Panc1 (cell line): ENCODE measurements around the gene RALGAPA1. TPM values are rescaled to one million over a fixed set of nuclear protein-coding genes. Genes with fewer than 3 reads are reported as not detected.
"Not testable (repeated sequence)": the region's sequence is repeated elsewhere in the genome, so short reads cannot be mapped to it uniquely, and the experiment has no call there.

Experiments
- ATAC-seq: fragments of 200-7000 bp; cut with Tn5 transposase; 2 replicates; pipeline ENCODE4 v1.9.1; 2020; ENCODE audit warnings: mild to moderate bottlenecking, moderate library complexity
- BruUV-seq: library from RNA; stranded (reverse); fragments of 400-500 nt; replicated peaks from 2 replicates; lab custom pipeline; 2021; lab: Mats Ljungman, UMichigan
- CTCF ChIA-PET: fragments of 300-600 bp; sonication (Branson Sonifier 250); formaldehyde crosslinking; loops from one replicate; lab custom pipeline; 2022; ENCODE audit warnings: antibody characterized with exemption; lab: Charles Lee
- POLR2A ChIA-PET: fragments of 300-600 bp; sonication (Branson Sonifier 250); formaldehyde crosslinking; loops from one replicate; lab custom pipeline; 2022; ENCODE audit warnings: antibody characterized with exemption; lab: Charles Lee
- DNase-seq: peaks from one replicate; pipeline ENCODE4 v3.0.0-alpha.2; 2010; ENCODE audit warnings: low read depth, low spot score
- H3K27ac ChIP-seq: 2 replicates; pipeline ENCODE4 v1.5.1; 2011; ENCODE audit warnings: mild to moderate bottlenecking, low read length, inconsistent platforms
- H3K27me3 ChIP-seq: fragments of 200-500 bp; sonication (Bioruptor generic); 2 replicates; pipeline ENCODE4 v1.6.0; 2014; ENCODE audit warnings: low read length, inconsistent platforms; ENCODE audit not compliant: control insufficient read depth, insufficient read depth
- H3K36me3 ChIP-seq: fragments of 200-500 bp; sonication (Bioruptor generic); 2 replicates; pipeline ENCODE4 v1.5.1; 2014; ENCODE audit warnings: inconsistent platforms, mild to moderate bottlenecking, low read length, moderate library complexity; ENCODE audit not compliant: control insufficient read depth, insufficient read depth
- H3K4me1 ChIP-seq: 2 replicates; pipeline ENCODE4 v1.5.1; 2011; ENCODE audit warnings: inconsistent platforms, mild to moderate bottlenecking, low read length, moderate library complexity; ENCODE audit not compliant: control insufficient read depth, insufficient read depth
- H3K4me3 ChIP-seq, 2 experiments: 2 replicates each; pipeline ENCODE4 v1.5.1; 2011 to 2012; ENCODE audit warnings: low read depth in 2 of 2, low read length in 2 of 2, mild to moderate bottlenecking in 2 of 2, inconsistent platforms in 1 of 2, moderate library complexity in 1 of 2
- H3K9me3 ChIP-seq: fragments of 200-500 bp; sonication (Bioruptor generic); 2 replicates; pipeline ENCODE4 v1.5.1; 2014; ENCODE audit warnings: low read depth, mild to moderate bottlenecking, inconsistent platforms, low read length, moderate library complexity; ENCODE audit not compliant: control insufficient read depth, insufficient read depth
- POLR2AphosphoS5 ChIP-seq: IDR thresholded peaks from 2 replicates; pipeline ENCODE4 v1.6.1; 2012; ENCODE audit warnings: mild to moderate bottlenecking, low read depth, low read length, moderate library complexity
- SIN3A ChIP-seq: IDR thresholded peaks from 2 replicates; pipeline ENCODE4 v1.6.1; 2012; ENCODE audit warnings: low read depth, mild to moderate bottlenecking, low read length, moderate library complexity, borderline replicate concordance; ENCODE audit not compliant: insufficient read depth
- TCF7L2 ChIP-seq: IDR thresholded peaks from 2 replicates; pipeline ENCODE4 v1.6.1; 2011; ENCODE audit warnings: mild to moderate bottlenecking, low read depth, low read length, inconsistent platforms
- in situ Hi-C: cut with HindIII; loops from 2 replicates; pipeline ENCODE4 v1.10.0; 2016; ENCODE audit warnings: low sequenced_read_pairs, low pct_unique_long_range_greater_than_20kb
- intact Hi-C: fragments of 100-400 bp; cut with micrococcal nuclease; formaldehyde crosslinking; loops from one replicate; pipeline ENCODE4 v1.10.0; 2022; ENCODE audit not compliant: unreplicated experiment
- total RNA-seq: library from RNA; stranded (reverse); gene quantifications from one replicate; pipeline ENCODE4 v1.2.1, GENCODE V29; 2021; ENCODE audit not compliant: unreplicated experiment
- TF ChIP-seq, protein P1 (sequence below): fragments of 450-650 bp; IDR thresholded peaks from 2 replicates; pipeline ENCODE4 v1.5.1; 2017; ENCODE audit warnings: mild to moderate bottlenecking
- TF ChIP-seq, protein P2 (sequence below), 2 experiments: IDR thresholded peaks; 2 replicates each; pipeline ENCODE4 v1.6.1; 2011 to 2012; ENCODE audit warnings: low read depth in 2 of 2, control low read depth in 1 of 2, low read length in 1 of 2, mild to moderate bottlenecking in 1 of 2, moderate library complexity in 1 of 2; ENCODE audit not compliant: insufficient read depth in 1 of 2

RALGAPA1 gene
- total RNA-seq, 1 experiment from 2014 or later, result 31.5 TPM

DNA sequence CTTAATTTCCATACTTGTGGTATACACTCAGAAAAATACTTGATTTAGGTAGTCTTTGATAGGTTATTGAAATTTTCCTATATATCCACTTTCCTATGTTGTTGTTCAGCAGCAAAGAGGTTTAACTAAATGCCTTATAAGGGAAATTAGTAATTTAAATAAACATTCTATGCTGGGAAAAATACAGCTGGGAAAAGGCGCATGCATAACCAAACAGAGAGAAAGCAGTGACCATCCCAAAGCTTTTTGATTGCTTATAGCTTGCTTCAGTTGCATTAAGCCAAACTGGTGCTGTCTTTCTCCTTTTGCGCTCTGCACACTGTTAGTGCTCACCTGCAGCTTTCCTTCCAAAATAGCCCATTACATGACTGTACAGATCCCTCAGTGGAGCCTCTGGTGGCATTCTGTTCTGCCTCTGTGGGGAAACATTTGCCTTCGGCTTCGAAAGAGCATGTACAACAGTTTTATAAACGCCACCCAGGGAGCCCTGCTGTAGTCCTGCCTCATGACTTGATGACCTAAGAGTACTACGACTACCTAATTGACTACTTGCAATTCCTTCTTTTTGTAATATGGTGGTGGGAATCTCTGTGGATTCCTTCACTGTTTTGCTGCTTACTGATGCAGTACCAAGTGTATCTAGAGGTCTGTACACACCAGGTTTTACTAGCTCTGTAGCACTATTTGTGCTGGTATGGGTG is 120.8 kb downstream of the RALGAPA1 start:
- ChIA-PET CTCF (interaction anchor here (1.4 kb wide), 1 partner anchor 249 kb away, joined by 10 read pairs; no protein-coding TSS in a partner anchor), POLR2A (no interaction called here)
- H3K27me3 ChIP-seq, result no peaks in the 10 kb centered on the region
- peaks cover 2% of the 10 kb centered on the region for H3K36me3 ChIP-seq
- no TSS peak for BruUV-seq
- no peak overlapping the region for H3K27ac ChIP-seq
- no peaks in the 10 kb centered on the region for H3K4me1 ChIP-seq
- no peak for ATAC-seq
- H3K9me3 ChIP-seq, result no peaks in the 10 kb centered on the region
- intact Hi-C loops (loop anchor here (5.0 kb wide), 2 partner anchors 246 to 266 kb away; no protein-coding TSS in a partner anchor), in situ Hi-C loops (no loop called here)
- TF ChIP-seq TCF7L2, result no peak
- no peak for TF ChIP-seq POLR2AphosphoS5
- TF ChIP-seq SIN3A, result no peak
- TF ChIP-seq, protein P1, sequence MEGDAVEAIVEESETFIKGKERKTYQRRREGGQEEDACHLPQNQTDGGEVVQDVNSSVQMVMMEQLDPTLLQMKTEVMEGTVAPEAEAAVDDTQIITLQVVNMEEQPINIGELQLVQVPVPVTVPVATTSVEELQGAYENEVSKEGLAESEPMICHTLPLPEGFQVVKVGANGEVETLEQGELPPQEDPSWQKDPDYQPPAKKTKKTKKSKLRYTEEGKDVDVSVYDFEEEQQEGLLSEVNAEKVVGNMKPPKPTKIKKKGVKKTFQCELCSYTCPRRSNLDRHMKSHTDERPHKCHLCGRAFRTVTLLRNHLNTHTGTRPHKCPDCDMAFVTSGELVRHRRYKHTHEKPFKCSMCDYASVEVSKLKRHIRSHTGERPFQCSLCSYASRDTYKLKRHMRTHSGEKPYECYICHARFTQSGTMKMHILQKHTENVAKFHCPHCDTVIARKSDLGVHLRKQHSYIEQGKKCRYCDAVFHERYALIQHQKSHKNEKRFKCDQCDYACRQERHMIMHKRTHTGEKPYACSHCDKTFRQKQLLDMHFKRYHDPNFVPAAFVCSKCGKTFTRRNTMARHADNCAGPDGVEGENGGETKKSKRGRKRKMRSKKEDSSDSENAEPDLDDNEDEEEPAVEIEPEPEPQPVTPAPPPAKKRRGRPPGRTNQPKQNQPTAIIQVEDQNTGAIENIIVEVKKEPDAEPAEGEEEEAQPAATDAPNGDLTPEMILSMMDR, result no peak
- TF ChIP-seq, protein P2, sequence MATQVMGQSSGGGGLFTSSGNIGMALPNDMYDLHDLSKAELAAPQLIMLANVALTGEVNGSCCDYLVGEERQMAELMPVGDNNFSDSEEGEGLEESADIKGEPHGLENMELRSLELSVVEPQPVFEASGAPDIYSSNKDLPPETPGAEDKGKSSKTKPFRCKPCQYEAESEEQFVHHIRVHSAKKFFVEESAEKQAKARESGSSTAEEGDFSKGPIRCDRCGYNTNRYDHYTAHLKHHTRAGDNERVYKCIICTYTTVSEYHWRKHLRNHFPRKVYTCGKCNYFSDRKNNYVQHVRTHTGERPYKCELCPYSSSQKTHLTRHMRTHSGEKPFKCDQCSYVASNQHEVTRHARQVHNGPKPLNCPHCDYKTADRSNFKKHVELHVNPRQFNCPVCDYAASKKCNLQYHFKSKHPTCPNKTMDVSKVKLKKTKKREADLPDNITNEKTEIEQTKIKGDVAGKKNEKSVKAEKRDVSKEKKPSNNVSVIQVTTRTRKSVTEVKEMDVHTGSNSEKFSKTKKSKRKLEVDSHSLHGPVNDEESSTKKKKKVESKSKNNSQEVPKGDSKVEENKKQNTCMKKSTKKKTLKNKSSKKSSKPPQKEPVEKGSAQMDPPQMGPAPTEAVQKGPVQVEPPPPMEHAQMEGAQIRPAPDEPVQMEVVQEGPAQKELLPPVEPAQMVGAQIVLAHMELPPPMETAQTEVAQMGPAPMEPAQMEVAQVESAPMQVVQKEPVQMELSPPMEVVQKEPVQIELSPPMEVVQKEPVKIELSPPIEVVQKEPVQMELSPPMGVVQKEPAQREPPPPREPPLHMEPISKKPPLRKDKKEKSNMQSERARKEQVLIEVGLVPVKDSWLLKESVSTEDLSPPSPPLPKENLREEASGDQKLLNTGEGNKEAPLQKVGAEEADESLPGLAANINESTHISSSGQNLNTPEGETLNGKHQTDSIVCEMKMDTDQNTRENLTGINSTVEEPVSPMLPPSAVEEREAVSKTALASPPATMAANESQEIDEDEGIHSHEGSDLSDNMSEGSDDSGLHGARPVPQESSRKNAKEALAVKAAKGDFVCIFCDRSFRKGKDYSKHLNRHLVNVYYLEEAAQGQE (IDR thresholded peaks at IDR 0.05; ENCODE audit: insufficient read depth in 1 of 2, low read depth in 2 of 2, low read length in 1 of 2), result no peak
- H3K4me3 ChIP-seq, result no peak overlapping the region
- no peak for DNase-seq

DNA sequence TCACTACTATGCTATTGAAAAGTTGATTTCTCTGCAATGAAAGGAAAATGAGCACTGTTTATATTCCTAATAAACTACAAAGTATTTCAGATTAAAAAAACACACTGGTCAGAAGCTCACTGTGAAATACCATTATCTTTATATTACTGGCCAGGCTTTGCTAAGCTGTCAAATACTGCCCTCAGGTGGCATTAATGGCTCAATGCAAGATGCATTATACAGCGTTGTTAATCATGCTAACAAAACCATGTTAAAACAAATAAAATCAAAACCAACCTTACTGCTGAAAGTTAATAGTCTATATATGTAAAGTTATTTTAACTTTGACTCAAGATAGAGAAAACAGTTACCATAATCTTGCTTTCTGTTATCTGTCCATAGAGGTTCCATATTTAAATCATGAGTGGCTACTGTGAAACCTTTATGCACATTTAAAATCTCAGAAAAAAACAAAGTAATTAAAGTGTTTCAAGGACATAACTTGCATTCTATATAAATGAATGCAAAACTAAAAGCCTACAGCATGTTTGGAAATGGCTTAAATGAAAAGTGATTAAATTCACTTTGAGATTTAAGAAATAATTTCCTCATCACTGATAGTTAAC is 121.7 kb downstream of the RALGAPA1 start:
- intact Hi-C loops, result loop anchor here (5.0 kb wide), 2 partner anchors 245 to 265 kb away; no protein-coding TSS in a partner anchor
- POLR2A ChIA-PET, result no interaction called here
- TF ChIP-seq, protein P2 (IDR thresholded peaks at IDR 0.05; ENCODE audit: insufficient read depth in 1 of 2, low read depth in 2 of 2, low read length in 1 of 2), result no peak
- TF ChIP-seq, protein P1, result peak; percentile 78; the same call in 1 of the 2 replicates
- Histone ChIP-seq H3K27ac (no peak overlapping the region), H3K4me1 (no peaks in the 10 kb centered on the region), H3K9me3 (no peaks in the 10 kb centered on the region), H3K27me3 (no peaks in the 10 kb centered on the region), H3K4me3 (no peak overlapping the region), H3K36me3 (peaks cover 2% of the 10 kb centered on the region)
- DNase-seq (peak; percentile 17), ATAC-seq (peak; percentile 68; the same call in 1 of the 2 replicates)
- no TSS peak for BruUV-seq
- in situ Hi-C loops, result no loop called here
- CTCF ChIA-PET, result interaction anchor here (1.4 kb wide), 1 partner anchor 248 kb away, joined by 10 read pairs; no protein-coding TSS in a partner anchor

DNA sequence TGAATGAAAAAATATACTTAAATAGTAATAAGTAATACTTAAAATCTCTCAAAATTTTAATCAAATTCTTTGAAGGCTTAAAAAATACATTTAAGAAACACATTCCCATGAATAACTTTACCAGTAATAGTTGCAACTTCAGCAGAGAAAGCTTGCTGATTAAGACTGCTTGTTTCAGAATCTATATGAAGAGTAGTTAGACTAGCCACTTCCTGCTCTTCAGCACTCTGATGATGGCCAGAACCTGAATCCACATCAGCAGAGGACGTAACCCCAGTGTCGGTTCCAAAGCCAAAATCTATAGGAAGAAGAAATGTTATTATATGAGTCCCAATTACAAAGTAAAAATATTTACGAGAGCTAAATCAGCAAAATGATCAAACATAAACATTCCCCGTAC is 125.4 kb downstream of the RALGAPA1 start:
- ATAC-seq, intact Hi-C loops, H3K9me3 ChIP-seq, H3K27me3 ChIP-seq, H3K4me3 ChIP-seq, DNase-seq, H3K27ac ChIP-seq, BruUV-seq, in situ Hi-C loops, H3K36me3 ChIP-seq, POLR2A ChIA-PET, H3K4me1 ChIP-seq: not testable (repeated sequence)
- CTCF ChIA-PET, result interaction anchor here (0.6 kb wide), 1 partner anchor 245 kb away, joined by 5 read pairs; no protein-coding TSS in a partner anchor
